ENCODE measurements around the gene UBXN6. TPM values are rescaled to one million over a fixed set of nuclear protein-coding genes. Genes with fewer than 3 reads are reported as not detected.

The UBXN6 gene
- total RNA-seq, 2 donors from 2014 or later: 31.2 to 36.9 TPM

DNA sequence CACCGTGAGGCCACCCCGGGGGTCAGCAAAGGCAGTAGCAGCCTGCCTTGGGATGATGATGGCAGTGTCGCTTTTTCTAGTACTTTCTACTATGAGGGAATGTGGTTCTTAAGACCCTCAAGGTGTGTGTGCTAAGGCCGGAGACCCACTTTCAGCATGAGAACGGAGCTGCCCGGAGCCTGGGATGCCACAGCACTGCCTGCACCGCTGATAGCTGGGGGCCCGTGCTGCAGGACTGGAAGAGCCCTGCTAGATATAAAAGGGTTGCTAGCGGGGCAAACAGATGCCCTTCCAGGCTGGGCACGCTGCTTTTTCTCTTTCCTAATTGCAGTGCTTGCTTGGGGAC, 46.2 kb upstream of the UBXN6 start:
- 95% methylated on average over 10 of the region's 10 CpGs for WGBS, 2 experiments (ENCODE audit: insufficient coverage in 1 of 2, insufficient read length in 1 of 2)
- Mint-ChIP-seq H3K36me3 (ENCODE audit: low read depth) (peaks cover 45% of the 10 kb centered on the region), H3K27ac (no peak overlapping the region), H3K27me3 (ENCODE audit: insufficient read depth) (peaks cover 4% of the 10 kb centered on the region), H3K9me3 (no peaks in the 10 kb centered on the region), H3K4me1 (no peaks in the 10 kb centered on the region), H3K4me3 (no peak overlapping the region)
- Histone ChIP-seq H3K4me1 (ENCODE audit: control insufficient read depth, insufficient read depth, low read length) (no peaks in the 10 kb centered on the region), H3K27ac (ENCODE audit: low read depth, low read length) (peak overlapping the region; percentile 57), H3K9ac (ENCODE audit: extremely low read depth, low read length, poor library complexity, severe bottlenecking) (no peak overlapping the region), H3K27me3 (ENCODE audit: control insufficient read depth, insufficient read depth, low read length, poor library complexity, severe bottlenecking) (no peaks in the 10 kb centered on the region), H3K4me3 (ENCODE audit: low read length) (no peak overlapping the region), H3K9me3 (ENCODE audit: control insufficient read depth, low read length) (no peaks in the 10 kb centered on the region), H3K36me3 (ENCODE audit: control insufficient read depth, insufficient read depth, low read length) (peaks cover 10% of the 10 kb centered on the region)
- TF ChIP-seq, protein P1, sequence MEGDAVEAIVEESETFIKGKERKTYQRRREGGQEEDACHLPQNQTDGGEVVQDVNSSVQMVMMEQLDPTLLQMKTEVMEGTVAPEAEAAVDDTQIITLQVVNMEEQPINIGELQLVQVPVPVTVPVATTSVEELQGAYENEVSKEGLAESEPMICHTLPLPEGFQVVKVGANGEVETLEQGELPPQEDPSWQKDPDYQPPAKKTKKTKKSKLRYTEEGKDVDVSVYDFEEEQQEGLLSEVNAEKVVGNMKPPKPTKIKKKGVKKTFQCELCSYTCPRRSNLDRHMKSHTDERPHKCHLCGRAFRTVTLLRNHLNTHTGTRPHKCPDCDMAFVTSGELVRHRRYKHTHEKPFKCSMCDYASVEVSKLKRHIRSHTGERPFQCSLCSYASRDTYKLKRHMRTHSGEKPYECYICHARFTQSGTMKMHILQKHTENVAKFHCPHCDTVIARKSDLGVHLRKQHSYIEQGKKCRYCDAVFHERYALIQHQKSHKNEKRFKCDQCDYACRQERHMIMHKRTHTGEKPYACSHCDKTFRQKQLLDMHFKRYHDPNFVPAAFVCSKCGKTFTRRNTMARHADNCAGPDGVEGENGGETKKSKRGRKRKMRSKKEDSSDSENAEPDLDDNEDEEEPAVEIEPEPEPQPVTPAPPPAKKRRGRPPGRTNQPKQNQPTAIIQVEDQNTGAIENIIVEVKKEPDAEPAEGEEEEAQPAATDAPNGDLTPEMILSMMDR (conservative IDR thresholded peaks at IDR 0.05): no peak
- DNase-seq: no peak

DNA sequence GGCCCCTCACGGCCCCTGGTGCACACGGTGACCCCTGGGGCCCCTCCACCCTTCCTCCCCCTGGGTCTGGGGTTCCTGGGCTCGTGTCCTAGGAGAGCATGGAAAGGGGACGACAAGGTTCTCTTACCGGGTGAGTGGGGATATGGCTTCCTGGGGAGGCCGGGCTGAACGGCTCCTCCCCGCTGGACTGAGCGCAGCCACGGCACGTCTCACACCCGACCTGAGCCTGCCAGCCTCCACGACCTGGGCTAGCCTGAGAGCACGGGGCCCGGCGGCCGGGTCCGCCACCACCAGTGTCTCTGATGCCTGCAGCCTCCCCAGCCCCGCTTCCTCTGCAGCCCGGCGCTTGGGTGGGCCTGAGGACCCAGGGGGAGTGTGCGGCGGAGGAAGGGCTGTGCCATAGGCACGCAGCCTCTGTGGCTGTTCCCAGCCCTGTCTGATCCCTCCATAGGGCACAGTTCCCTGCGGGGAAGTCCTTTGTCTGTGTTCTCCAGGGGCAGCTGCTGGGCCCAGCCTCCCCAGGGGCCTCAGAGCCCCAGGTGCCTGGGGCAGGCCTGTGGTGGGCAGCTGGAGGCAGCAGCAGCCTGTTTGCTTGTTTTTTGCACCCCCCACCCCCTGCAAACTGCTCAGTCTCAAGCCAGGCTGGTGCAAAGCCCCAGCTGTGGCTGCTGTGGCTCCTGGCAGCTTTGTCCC, 45.7 kb upstream of the UBXN6 start:
- Histone ChIP-seq H3K36me3 (ENCODE audit: control insufficient read depth, insufficient read depth, low read length) (peaks cover 10% of the 10 kb centered on the region), H3K9me3 (ENCODE audit: control insufficient read depth, low read length) (no peaks in the 10 kb centered on the region), H3K4me1 (ENCODE audit: control insufficient read depth, insufficient read depth, low read length) (no peaks in the 10 kb centered on the region), H3K4me3 (ENCODE audit: low read length) (no peak overlapping the region), H3K27me3 (ENCODE audit: control insufficient read depth, insufficient read depth, low read length, poor library complexity, severe bottlenecking) (no peaks in the 10 kb centered on the region), H3K27ac (ENCODE audit: low read depth, low read length) (peak overlapping the region; percentile 57), H3K9ac (ENCODE audit: extremely low read depth, low read length, poor library complexity, severe bottlenecking) (no peak overlapping the region)
- H3K4me3 Mint-ChIP-seq: no peak overlapping the region
- H3K9me3 Mint-ChIP-seq: no peaks in the 10 kb centered on the region
- TF ChIP-seq, protein P1 (conservative IDR thresholded peaks at IDR 0.05): no peak
- WGBS, 2 experiments (ENCODE audit: insufficient coverage in 1 of 2, insufficient read length in 1 of 2): 91 to 95% methylated on average over 12 to 25 of the region's 25 CpGs
- DNase-seq: no peak
- peaks cover 48% of the 10 kb centered on the region for H3K36me3 Mint-ChIP-seq (ENCODE audit: low read depth)
- H3K27ac Mint-ChIP-seq: no peak overlapping the region
- peaks cover 4% of the 10 kb centered on the region for H3K27me3 Mint-ChIP-seq (ENCODE audit: insufficient read depth)
- no peaks in the 10 kb centered on the region for H3K4me1 Mint-ChIP-seq

DNA sequence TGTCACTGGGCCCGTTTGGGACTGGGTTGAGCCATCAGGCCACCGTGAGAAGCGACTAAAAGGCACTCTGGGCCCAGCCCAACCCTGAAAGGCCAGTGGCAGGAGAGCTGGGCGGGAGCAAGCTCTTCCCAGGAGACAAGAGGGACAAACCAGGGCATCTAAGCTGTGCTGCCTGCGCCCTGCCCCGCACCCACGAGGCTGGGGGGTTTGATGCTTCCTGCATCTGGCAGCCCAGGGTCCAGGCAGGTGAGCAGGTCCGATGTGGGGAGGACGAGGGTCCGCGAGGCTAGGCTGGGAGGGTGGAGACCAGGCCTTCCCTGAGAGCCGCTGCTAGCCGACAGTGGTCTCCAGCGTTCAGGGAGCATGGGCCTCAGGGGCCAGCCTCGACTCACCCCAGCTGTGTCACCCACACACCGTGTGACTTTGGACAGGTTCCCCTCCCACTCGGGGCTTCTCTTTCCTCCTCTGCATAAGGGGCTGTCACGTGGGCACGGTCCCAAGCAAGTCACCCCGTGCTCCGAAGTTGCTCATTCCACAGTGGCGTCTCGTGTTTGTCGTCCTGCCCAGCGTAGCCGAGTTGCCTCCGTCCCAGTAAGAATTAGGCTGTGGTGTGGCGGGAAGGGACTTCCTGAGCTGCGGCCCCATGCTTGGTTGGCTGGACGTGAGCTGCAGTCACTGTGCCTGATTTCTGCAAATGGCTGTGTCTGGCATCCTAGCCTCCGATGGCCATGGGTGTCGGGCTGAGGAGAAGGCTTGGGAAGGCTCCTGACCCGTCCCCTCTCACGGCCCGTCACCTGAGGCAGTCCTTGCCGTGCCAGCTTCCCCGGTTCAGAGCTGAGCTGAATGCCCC, 44.9 kb upstream of the UBXN6 start:
- no peaks in the 10 kb centered on the region for H3K4me1 Mint-ChIP-seq

More for the DNA sequence above, 44.9 kb upstream of the UBXN6 start:
- H3K4me3 Mint-ChIP-seq: no peak overlapping the region
- H3K27me3 Mint-ChIP-seq (ENCODE audit: insufficient read depth): peaks cover 1% of the 10 kb centered on the region
- no peak overlapping the region for H3K4me3 ChIP-seq (ENCODE audit: low read length)
- peak overlapping the region; percentile 57 for H3K27ac ChIP-seq (ENCODE audit: low read depth, low read length)
- no peak for DNase-seq
- H3K27me3 ChIP-seq (ENCODE audit: control insufficient read depth, insufficient read depth, low read length, poor library complexity, severe bottlenecking): no peaks in the 10 kb centered on the region
- no peaks in the 10 kb centered on the region for H3K4me1 ChIP-seq (ENCODE audit: control insufficient read depth, insufficient read depth, low read length)
- H3K9ac ChIP-seq (ENCODE audit: extremely low read depth, low read length, poor library complexity, severe bottlenecking): no peak overlapping the region
- peaks cover 51% of the 10 kb centered on the region for H3K36me3 Mint-ChIP-seq (ENCODE audit: low read depth)
- H3K9me3 Mint-ChIP-seq: no peaks in the 10 kb centered on the region
- no peaks in the 10 kb centered on the region for H3K9me3 ChIP-seq (ENCODE audit: control insufficient read depth, low read length)
- H3K36me3 ChIP-seq (ENCODE audit: control insufficient read depth, insufficient read depth, low read length): peaks cover 17% of the 10 kb centered on the region
- WGBS, 2 experiments (ENCODE audit: insufficient coverage in 1 of 2, insufficient read length in 1 of 2): 93 to 94% methylated on average over 26 to 37 of the region's 37 CpGs
- TF ChIP-seq, protein P1 (conservative IDR thresholded peaks at IDR 0.05): no peak
- no peak overlapping the region for H3K27ac Mint-ChIP-seq
